K562 (cell line): ENCODE data around the gene IRF9. TPM values are rescaled to one million over a fixed set of nuclear protein-coding genes. Genes with fewer than 3 reads are reported as not detected.
A peak's percentile ranks its signal among the peaks of the same experiment; 100 is the strongest.

Experiments used
- DDX20 ChIP-seq: fragments of 450-650 bp; IDR thresholded peaks from 2 replicates; pipeline ENCODE4 v1.6.1; 2016; ENCODE audit warnings: missing genetic modification characterization, low read depth, mild to moderate bottlenecking, missing compliant biosample characterization, moderate library complexity
- E4F1 ChIP-seq: fragments of 250-450 bp; sonication (Bioruptor Pico); IDR thresholded peaks from 2 replicates; pipeline ENCODE4 v1.5.0; 2021; ENCODE audit warnings: mild to moderate bottlenecking, borderline replicate concordance
- EP400 ChIP-seq: fragments of 450-650 bp; IDR thresholded peaks from 2 replicates; pipeline ENCODE4 v1.6.1; 2017; ENCODE audit warnings: antibody characterized with exemption, mild to moderate bottlenecking, moderate library complexity
- ESRRA ChIP-seq: fragments of 450-650 bp; IDR thresholded peaks from 2 replicates; pipeline ENCODE4 v1.6.1; 2014; ENCODE audit warnings: low read depth, mild to moderate bottlenecking, moderate library complexity, borderline replicate concordance
- HDAC2 ChIP-seq: fragments of 450-650 bp; IDR thresholded peaks from 2 replicates; pipeline ENCODE4 v1.6.1; 2016; ENCODE audit warnings: mild to moderate bottlenecking
- IRF1 ChIP-seq: sonication (generic); formaldehyde crosslinking; IDR thresholded peaks from 2 replicates; pipeline ENCODE4 v1.8.0; 2022; ENCODE audit warnings: missing genetic modification reagents, mild to moderate bottlenecking, borderline replicate concordance
- POLR2B ChIP-seq: fragments of 450-650 bp; IDR thresholded peaks from 2 replicates; pipeline ENCODE4 v1.6.1; 2018; ENCODE audit warnings: low read depth; ENCODE audit not compliant: partially characterized antibody
- RUNX1 ChIP-seq: sonication (generic); IDR thresholded peaks from 2 replicates; pipeline ENCODE4 v1.6.1; 2016; ENCODE audit warnings: antibody characterized with exemption, low read depth
- SAP30 ChIP-seq: fragments of 200-600 bp; sonication (generic); IDR thresholded peaks from 2 replicates; pipeline ENCODE4 v1.6.1; 2012; ENCODE audit warnings: borderline replicate concordance, low read depth, mild to moderate bottlenecking, moderate library complexity, low read length, control low read depth, inconsistent platforms; ENCODE audit not compliant: insufficient read depth, poor library complexity, severe bottlenecking
- SFPQ ChIP-seq: fragments of 200-400 bp; formaldehyde crosslinking; IDR thresholded peaks from 2 replicates; pipeline ENCODE4 v1.6.1; 2017; ENCODE audit warnings: mild to moderate bottlenecking, low read depth, low read length, moderate library complexity
- SRSF7 ChIP-seq: fragments of 200-400 bp; formaldehyde crosslinking; optimal IDR thresholded peaks from 2 replicates; pipeline ENCODE3; 2017; ENCODE audit warnings: mild to moderate bottlenecking, low read depth, low read length
- TCF3 ChIP-seq: sonication (generic); formaldehyde crosslinking; IDR thresholded peaks from 2 replicates; pipeline ENCODE4 v1.4.0; 2020; ENCODE audit warnings: mild to moderate bottlenecking, missing genetic modification reagents
- THRA ChIP-seq: fragments of 450-650 bp; IDR thresholded peaks from 2 replicates; pipeline ENCODE4 v1.6.1; 2017; ENCODE audit warnings: mild to moderate bottlenecking, moderate library complexity
- THRB ChIP-seq: fragments of 450-650 bp; formaldehyde crosslinking; conservative IDR thresholded peaks from 2 replicates; pipeline ENCODE4 v1.4.0; 2022; ENCODE audit warnings: mild to moderate bottlenecking, missing genetic modification characterization
- ZFP30 ChIP-seq: fragments of 250-450 bp; sonication (Bioruptor Pico); IDR thresholded peaks from 2 replicates; pipeline ENCODE4 v1.8.0; 2022; ENCODE audit warnings: moderate library complexity, mild to moderate bottlenecking, inconsistent platforms, borderline replicate concordance
- ZNF444 ChIP-seq: fragments of 250-450 bp; sonication (Bioruptor Pico); IDR thresholded peaks from 2 replicates; pipeline ENCODE4 v1.4.0; 2020; ENCODE audit warnings: mild to moderate bottlenecking, moderate library complexity
- ZNF717 ChIP-seq: fragments of 250-450 bp; sonication (Bioruptor Pico); IDR thresholded peaks from 2 replicates; pipeline ENCODE4 v1.5.0; 2021
- ZNF830 ChIP-seq: fragments of 250-450 bp; sonication (Bioruptor Pico); IDR thresholded peaks from 2 replicates; pipeline ENCODE4 v1.5.0; 2021; ENCODE audit warnings: mild to moderate bottlenecking
- polyA plus RNA-seq, 8 experiments: library from polyadenylated mRNA; depleted of rRNA in 4 of 8; stranded (reverse) in 5 of 8; unstranded in 3 of 8; fragments of >200 nt; fragmentation: Nextera tagmentation in 2 of 8; fragmentation: Illumina TruSeq in 1 of 8; extraction: Ambion mirVana in 2 of 8; extraction: Trizol in 1 of 8; gene quantifications; 2 replicates each; pipeline versions ENCODE4 v1.2.1 to v1.2.3, GENCODE V29; 2011 to 2014; ENCODE audit warnings: inconsistent platforms in 1 of 8, missing spikeins in 1 of 8
- total RNA-seq, 7 experiments: library from RNA; depleted of rRNA in 6 of 7; stranded (reverse); fragments of >200 nt in 6 of 7; fragmentation: Illumina TruSeq in 2 of 7; extraction: Trizol in 2 of 7; gene quantifications; 2 replicates each; pipeline versions ENCODE4 v1.2.1 to v1.2.3, GENCODE V29; 2011 to 2021; ENCODE audit warnings: low replicate concordance in 1 of 7

The IRF9 gene
- total and polyA plus RNA-seq, 9 of the 15 experiments (the other 6 are each of a cell fraction or from before 2014, with no cell fraction given), result 0.79 to 14.8 (median 6.1) TPM

GRCh38 chr14:24212924-24213865, 52.1 kb downstream of the IRF9 start, which contains the start of gene CHMP4A (continued):
- TF ChIP-seq E4F1 (CRISPR knock-in tag) (no peak), IRF1 (CRISPR knock-in tag) (no peak), POLR2B (peak; percentile 93), THRA (no peak), SRSF7 (no peak), SAP30 (peak; percentile 50), EP400 (peak; percentile 91), ZNF830 (no peak), THRB (0 out of 2 replicates have a peak, but pooled peaks have one; percentile 24), ZNF717 (CRISPR knock-in tag) (no peak), DDX20 (no peak), ESRRA (peak; percentile 67; the same call in 1 of the 2 replicates), RUNX1 (no peak), HDAC2 (peak; percentile 46; the same call in 1 of the 2 replicates), ZNF444 (CRISPR knock-in tag) (no peak), TCF3 (no peak), SFPQ (no peak), ZFP30 (CRISPR knock-in tag) (no peak)
